ENCODE data around the gene NRXN2.

Gene NRXN2

DNA sequence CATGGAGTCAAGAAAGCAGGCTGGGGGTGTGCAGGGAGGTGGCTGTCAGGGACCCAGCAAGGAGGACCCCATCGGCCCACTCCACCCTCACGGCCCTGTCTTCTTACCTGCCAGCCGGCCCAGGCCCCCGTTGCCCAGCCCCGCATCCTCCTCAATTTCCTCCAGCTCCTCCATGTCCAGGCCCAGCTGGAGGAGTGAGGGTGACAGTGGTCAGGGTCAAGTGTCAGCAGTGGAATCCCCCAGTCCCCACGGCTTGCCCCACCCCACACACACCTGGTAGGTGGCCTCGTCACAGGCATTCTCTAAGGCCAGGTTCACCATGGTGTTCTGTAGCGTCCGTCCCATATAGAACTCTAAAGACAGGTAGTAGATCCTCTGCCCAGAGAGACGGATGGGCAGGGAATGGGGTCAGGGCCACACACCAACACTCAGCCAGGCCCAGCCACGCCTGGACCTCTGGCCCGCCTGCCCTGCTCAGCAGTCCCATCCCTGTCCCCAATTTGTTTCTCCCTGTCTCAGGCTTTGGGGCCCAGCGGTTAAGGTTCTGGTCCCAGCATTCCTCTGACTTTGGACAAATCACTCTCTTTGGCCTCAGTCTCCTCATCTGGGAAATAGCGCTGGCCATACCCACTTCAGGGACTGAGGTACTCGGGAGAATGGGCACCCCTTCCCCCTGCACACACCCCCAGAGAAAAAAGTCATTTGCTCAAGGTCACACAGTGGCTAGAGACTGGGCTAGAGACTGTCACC lies 35.5 kb upstream of the NRXN2 start:
- no peak for DNase-seq

DNA sequence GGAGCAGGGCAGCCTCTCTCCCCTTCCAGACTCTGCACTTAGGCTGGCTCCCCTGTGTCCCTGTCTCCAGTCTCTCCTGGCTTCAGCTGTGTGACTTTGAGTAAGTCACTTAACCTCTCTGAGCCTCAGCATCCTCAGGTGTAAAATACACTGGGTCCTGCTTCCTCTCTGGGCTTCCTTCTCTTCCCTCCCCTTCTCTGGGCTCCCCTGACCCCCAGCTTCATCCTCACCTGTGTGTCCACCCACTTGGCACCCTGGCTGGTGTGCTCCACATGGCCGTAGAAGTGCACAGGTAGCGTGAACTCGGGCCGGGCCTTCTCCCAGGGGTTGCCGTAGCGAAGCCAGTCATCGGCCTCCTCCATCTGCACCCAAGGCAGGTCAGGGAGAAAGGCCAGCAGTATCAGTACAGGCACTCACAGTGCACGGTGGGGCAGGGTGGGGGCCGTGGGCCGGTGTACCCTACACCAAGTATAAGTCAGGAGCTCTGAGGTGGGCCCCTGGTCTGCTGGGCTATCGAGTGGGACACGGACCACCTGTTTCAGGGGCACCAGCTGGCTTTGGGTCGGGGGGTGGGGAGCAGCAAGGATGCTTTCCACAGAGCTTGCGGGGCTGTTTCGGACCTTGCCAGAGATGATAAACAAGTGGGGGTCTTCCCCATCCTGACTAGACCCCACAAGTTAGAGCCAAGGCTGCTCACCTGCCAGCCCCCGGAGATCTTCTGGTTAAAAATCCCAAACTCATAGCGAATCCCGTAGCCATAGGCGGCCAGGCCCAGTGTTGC lies 34.7 kb upstream of the NRXN2 start:
- no peak for DNase-seq

GRCh38 chr11:64755681-64756361 lies 32.8 kb upstream of the NRXN2 start:
- no peak for DNase-seq

- no peak for DNase-seq
Measured at GRCh38 chr11:64754919-64755662, 32.1 kb upstream of the NRXN2 start.

DNA sequence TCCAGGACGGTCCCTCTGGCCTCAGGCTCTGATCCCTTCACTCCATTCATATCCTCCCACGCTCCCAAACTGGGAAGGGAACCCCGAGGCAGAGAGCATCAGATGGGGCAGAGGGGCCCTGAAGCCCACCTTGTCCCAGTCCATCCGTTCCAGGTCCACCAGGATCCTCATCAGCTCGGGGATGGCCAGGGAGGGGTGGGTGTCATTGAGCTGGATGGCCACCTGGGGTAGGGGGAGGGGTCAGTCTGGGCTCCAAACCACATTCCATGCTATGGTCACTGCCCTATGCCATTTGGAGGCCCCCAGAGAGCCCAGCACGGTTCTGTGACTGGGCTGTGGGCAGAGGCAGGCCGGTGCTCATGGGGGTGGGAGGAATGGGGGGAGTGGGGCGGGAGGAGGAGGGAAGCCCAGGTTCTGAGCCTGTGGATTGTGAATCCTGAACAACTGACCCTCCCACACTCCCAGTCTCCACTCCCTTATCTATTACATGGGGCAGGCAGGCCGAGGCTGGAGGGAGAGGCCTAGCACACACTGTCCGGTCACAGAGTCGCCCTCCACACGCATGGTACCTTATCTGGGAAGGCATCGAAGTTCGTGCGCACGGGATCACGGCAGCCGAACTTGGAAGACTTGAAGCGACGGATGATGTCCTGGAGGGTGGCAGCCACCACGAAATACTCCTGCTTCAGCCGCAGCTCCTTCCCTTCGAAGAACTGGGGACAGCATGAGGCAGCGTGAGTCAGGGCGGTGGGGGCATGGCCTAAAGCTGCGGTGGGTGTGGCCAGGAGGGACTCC lies 31.3 kb upstream of the NRXN2 start:
- DNase-seq, result no peak

GRCh38 chr11:64753380-64754123 lies 30.6 kb upstream of the NRXN2 start:
- DNase-seq, result no peak

DNA sequence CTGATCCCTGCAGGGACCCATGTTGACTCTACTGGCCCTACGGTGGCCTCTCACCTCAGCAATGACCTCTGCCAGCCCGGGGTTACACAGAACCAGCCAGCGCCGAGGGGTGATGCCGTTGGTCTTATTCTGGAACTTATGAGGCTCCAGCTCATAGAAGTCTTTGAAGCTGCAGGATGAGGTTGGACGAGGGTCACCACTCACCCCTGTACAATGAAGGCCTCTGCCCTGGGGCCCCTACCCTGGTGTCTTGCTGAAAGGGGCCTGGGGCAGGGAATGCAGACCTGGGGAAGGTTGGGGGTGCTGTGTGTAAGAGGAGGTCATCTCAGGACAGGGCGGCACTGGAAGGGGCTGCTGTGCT lies 30.0 kb upstream of the NRXN2 start:
- DNase-seq, result no peak

- DNase-seq, result no peak
Measured at GRCh38 chr11:64752175-64752970, 29.4 kb upstream of the NRXN2 start.

GRCh38 chr11:64751580-64751979 lies 28.6 kb upstream of the NRXN2 start:
- DNase-seq, result no peak

DNA sequence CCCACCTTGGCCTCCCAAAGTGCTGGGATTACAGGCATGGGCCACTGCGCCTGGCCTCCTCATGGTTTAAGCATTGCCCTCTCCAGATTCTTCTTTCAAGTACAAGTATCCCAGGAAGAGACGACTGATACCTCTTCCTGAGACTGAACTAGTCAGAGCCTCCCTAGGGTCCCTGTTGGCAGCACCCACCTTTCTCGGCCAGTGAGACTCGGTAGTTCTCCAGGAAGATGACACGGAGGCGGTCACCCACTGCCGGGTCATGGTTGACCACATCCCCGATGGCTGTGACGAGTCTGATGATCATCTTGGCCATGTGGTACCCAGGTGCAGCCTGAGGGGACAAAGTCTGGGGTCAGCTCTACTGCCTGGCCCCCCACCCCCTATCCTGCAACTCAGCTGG lies 28.1 kb upstream of the NRXN2 start:
- DNase-seq, result no peak

GRCh38 chr11:64750361-64751054 lies 27.5 kb upstream of the NRXN2 start:
- DNase-seq, result no peak

- no peak for DNase-seq
Measured at GRCh38 chr11:64747961-64748665, 25.1 kb upstream of the NRXN2 start.

- DNase-seq, result no peak
Measured at GRCh38 chr11:64746486-64746885, 23.5 kb upstream of the NRXN2 start.

DNA sequence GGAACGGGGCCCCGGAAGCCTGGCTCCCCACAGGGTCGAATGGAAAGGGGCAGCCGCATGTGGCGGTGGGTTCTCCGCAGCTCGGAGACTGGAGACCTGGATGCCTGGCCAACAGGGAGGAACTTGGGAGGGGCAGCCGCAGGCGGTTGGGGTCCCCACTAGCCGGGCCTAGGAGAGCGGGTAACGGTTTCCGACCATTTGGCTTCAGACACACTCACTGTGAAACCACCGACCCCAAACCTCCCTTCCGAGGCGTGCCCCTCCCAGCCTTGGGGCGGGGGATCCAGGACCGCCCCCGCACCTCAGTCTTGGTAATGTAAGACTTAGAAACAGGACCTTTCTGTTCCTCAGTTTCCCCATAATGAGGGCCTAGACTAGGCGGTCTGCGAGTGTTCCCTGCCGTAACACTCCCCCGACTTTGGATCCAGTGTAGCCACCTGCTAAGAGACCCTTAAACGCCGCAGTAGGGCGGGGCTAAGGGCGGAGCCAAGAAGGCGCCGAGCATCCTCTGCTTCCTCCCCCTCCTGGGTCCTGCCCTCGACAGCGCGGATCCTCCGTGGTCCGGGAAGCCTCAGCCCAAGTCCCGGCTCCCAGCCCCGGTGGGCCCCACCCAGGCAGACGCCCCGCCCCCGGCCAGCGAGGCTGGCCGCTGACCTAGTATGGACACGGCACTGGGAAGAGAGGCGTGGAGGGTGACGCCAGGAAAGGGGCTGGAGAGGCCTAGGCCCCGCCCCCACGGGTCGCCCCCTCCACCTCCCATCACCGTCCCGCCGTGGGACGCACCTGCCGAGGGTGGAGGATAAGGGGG lies 22.7 kb upstream of the NRXN2 start:
- peak; percentile 67 for DNase-seq

GRCh38 chr11:64745189-64745520 lies 22.2 kb upstream of the NRXN2 start:
- peak; percentile 67 for DNase-seq

- DNase-seq, result peak; percentile 38
Measured at GRCh38 chr11:64744544-64745188, 21.7 kb upstream of the NRXN2 start.

DNA sequence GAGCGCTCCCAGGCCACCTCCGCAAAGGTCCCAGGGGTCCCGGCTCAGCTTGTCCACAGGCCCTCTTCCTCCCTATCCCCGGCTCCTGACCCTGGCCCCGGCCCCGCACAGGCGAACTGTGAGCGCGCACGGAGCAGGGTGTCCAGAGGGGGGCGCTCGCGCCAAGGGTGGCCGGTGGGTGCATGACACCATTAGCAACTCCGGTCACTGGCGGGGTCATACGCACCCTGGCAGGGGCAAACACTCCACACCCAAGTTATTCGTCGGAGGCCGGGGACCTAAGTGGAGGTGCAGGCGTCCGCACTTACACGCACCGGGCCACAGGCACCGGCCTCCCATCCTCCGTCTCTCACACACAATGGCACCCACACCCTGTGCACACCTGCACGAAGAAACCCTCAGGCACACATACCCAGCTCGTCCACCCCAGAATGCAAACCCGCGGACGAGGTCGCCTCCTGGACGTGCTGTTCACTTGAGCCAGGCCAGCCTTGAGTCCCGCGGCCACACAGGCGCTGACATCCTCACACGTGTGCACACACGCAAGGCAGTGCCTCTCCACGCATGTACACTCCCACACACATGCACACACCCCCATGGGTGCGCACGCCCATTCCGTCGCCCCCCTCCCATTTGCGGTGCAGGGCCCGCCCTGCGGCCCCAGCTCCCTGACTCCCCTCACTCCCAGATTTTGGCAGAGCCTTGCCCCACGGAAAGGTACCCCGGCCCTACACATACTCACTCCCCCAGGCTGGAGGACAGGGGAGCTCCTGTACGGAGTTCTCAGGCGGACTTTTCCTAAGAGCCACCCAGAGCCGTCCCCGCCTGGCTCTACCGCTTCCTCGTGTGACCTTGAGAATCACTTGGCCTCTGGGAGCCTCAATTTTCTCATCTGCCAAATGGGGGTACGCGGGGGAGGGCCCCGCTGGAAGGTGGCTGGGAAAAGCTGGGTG lies 20.9 kb upstream of the NRXN2 start, which contains the start of gene RASGRP2:
RASGRP2 (minus strand) TSS at position 552 of the 953 bp plus-strand sequence. CDS start 1,276 bp downstream, outside the sequence.
- peak; percentile 78 for DNase-seq

Data from activated naive CD4-positive, alpha-beta T cell treated with Interleukin-2 at 50 U/mL for 16 hours (primary cell).